H9 (cell line): Measurements from ENCODE around the gene RPRD2. TPM values are rescaled to one million over a fixed set of nuclear protein-coding genes. Genes with fewer than 3 reads are reported as not detected.

Experiments used
- DNase-seq: peaks from one replicate; pipeline ENCODE4 v3.0.0-alpha.2; 2017
- H2AFZ ChIP-seq: one replicate; pipeline ENCODE4 v1.6.1; 2013; ENCODE audit warnings: mild to moderate bottlenecking, low read length, control low read depth, moderate library complexity
- H2AK5ac ChIP-seq: 2 replicates; pipeline ENCODE4 v1.6.1; 2013; ENCODE audit warnings: low read length, control low read depth, mixed read lengths; ENCODE audit not compliant: insufficient read length
- H2BK120ac ChIP-seq: one replicate; pipeline ENCODE4 v1.6.1; 2013; ENCODE audit warnings: low read depth, mild to moderate bottlenecking, low read length, control low read depth, inconsistent platforms; ENCODE audit not compliant: poor library complexity, severe bottlenecking
- H2BK12ac ChIP-seq: 2 replicates; pipeline ENCODE4 v1.6.1; 2013; ENCODE audit warnings: low read length, control low read depth, mixed read lengths, low read depth; ENCODE audit not compliant: insufficient read length
- H2BK15ac ChIP-seq: 2 replicates; pipeline ENCODE4 v1.6.1; 2013; ENCODE audit warnings: low read depth, low read length, control low read depth
- H2BK20ac ChIP-seq: one replicate; pipeline ENCODE4 v1.6.1; 2013; ENCODE audit warnings: low read depth, mild to moderate bottlenecking, low read length, control low read depth, inconsistent platforms; ENCODE audit not compliant: poor library complexity, severe bottlenecking
- H2BK5ac ChIP-seq: 2 replicates; pipeline ENCODE4 v1.6.1; 2013; ENCODE audit warnings: low read length, control low read depth, mixed read lengths; ENCODE audit not compliant: insufficient read length
- H3K14ac ChIP-seq: 2 replicates; pipeline ENCODE4 v1.6.1; 2013; ENCODE audit warnings: low read length, control low read depth; ENCODE audit not compliant: insufficient read depth
- H3K18ac ChIP-seq: 2 replicates; pipeline ENCODE4 v1.6.1; 2013; ENCODE audit warnings: low read depth, mild to moderate bottlenecking, mixed read lengths, low read length, control low read depth; ENCODE audit not compliant: insufficient read length
- H3K23ac ChIP-seq: 2 replicates; pipeline ENCODE4 v1.6.1; 2013; ENCODE audit warnings: low read length, control low read depth, mixed read lengths, low read depth; ENCODE audit not compliant: insufficient read length
- H3K23me2 ChIP-seq: 2 replicates; pipeline ENCODE4 v1.6.1; 2013; ENCODE audit warnings: low read depth, mild to moderate bottlenecking, mixed read lengths, low read length, control low read depth; ENCODE audit not compliant: insufficient read length, poor library complexity, severe bottlenecking
- H3K27ac ChIP-seq: 2 replicates; pipeline ENCODE4 v1.5.1; 2013; ENCODE audit warnings: low read length, control low read depth, mixed read lengths, low read depth; ENCODE audit not compliant: insufficient read length
- H3K27me3 ChIP-seq: 2 replicates; pipeline ENCODE4 v1.6.1; 2013; ENCODE audit warnings: low read length, control low read depth, inconsistent platforms; ENCODE audit not compliant: insufficient read depth
- H3K4ac ChIP-seq: 2 replicates; pipeline ENCODE4 v1.6.1; 2013; ENCODE audit warnings: low read depth, mild to moderate bottlenecking, control low read depth, inconsistent platforms, low read length, moderate library complexity
- H3K4me1 ChIP-seq: 2 replicates; pipeline ENCODE4 v1.6.1; 2013; ENCODE audit warnings: low read length, control low read depth, inconsistent platforms; ENCODE audit not compliant: insufficient read depth
- H3K4me2 ChIP-seq: 2 replicates; pipeline ENCODE4 v1.6.1; 2013; ENCODE audit warnings: low read length, control low read depth, mixed read lengths; ENCODE audit not compliant: insufficient read length, insufficient read depth
- H3K56ac ChIP-seq: 2 replicates; pipeline ENCODE4 v1.6.1; 2013; ENCODE audit warnings: low read depth, mild to moderate bottlenecking, mixed read lengths, low read length, control low read depth; ENCODE audit not compliant: insufficient read length
- H3K79me1 ChIP-seq: 2 replicates; pipeline ENCODE4 v1.6.1; 2013; ENCODE audit warnings: low read depth, mild to moderate bottlenecking, moderate library complexity, low read length, control low read depth, inconsistent platforms; ENCODE audit not compliant: insufficient read depth, poor library complexity, severe bottlenecking
- H3K79me2 ChIP-seq: 2 replicates; pipeline ENCODE4 v1.6.1; 2013; ENCODE audit warnings: low read length, control low read depth, inconsistent platforms; ENCODE audit not compliant: insufficient read depth
- H3K9ac ChIP-seq: 2 replicates; pipeline ENCODE4 v1.6.1; 2013; ENCODE audit warnings: low read length, control low read depth, mixed read lengths; ENCODE audit not compliant: insufficient read length; ENCODE audit errors: extremely low read depth
- H3K9me3 ChIP-seq: one replicate; pipeline ENCODE4 v1.6.1; 2013; ENCODE audit warnings: low read depth, low read length, inconsistent platforms; ENCODE audit not compliant: control insufficient read depth
- H3T11ph ChIP-seq: one replicate; pipeline ENCODE4 v1.6.1; 2013; ENCODE audit warnings: mild to moderate bottlenecking, low read length, control low read depth, inconsistent platforms
- H4K20me1 ChIP-seq: one replicate; pipeline ENCODE4 v1.6.1; 2013; ENCODE audit not compliant: control insufficient read depth, insufficient read length, insufficient read depth
- H4K5ac ChIP-seq: 2 replicates; pipeline ENCODE4 v1.6.1; 2013; ENCODE audit warnings: low read depth, mild to moderate bottlenecking, mixed read lengths, low read length, control low read depth; ENCODE audit not compliant: insufficient read length
- H4K8ac ChIP-seq: replicated peaks from 2 replicates; pipeline ENCODE4 v1.6.1; 2013; ENCODE audit warnings: low read length, control low read depth, mixed read lengths, low read depth; ENCODE audit not compliant: insufficient read length
- H4K91ac ChIP-seq: 2 replicates; pipeline ENCODE4 v1.6.1; 2013; ENCODE audit warnings: low read depth, mild to moderate bottlenecking, moderate library complexity, mixed read lengths, low read length, control low read depth; ENCODE audit not compliant: insufficient read length
- H3K27ac Mint-ChIP-seq, 3 experiments: 2 replicates in 2 of 3; 3 replicates in 1 of 3; pipeline ENCODE4 v1.8.0; 2020 to 2021; ENCODE audit warnings: mixed read lengths in 3 of 3, mild to moderate bottlenecking in 1 of 3, moderate library complexity in 1 of 3
- H3K27me3 Mint-ChIP-seq: 2 replicates; pipeline ENCODE4 v1.8.0; 2021; ENCODE audit warnings: low read depth, mild to moderate bottlenecking, moderate library complexity, mixed read lengths
- H3K36me3 Mint-ChIP-seq, 3 experiments: 2 replicates in 2 of 3; 3 replicates in 1 of 3; pipeline ENCODE4 v1.8.0; 2020 to 2021; ENCODE audit warnings: low read depth in 3 of 3, mixed read lengths in 3 of 3; ENCODE audit not compliant: insufficient read depth in 1 of 3
- H3K4me1 Mint-ChIP-seq, 2 experiments: 2 replicates each; pipeline ENCODE4 v1.8.0; 2020; ENCODE audit warnings: mixed read lengths in 2 of 2
- H3K4me3 Mint-ChIP-seq, 2 experiments: 2 replicates in 1 of 2; 3 replicates in 1 of 2; pipeline ENCODE4 v1.8.0; 2020 to 2021; ENCODE audit warnings: mild to moderate bottlenecking in 2 of 2, mixed read lengths in 2 of 2, moderate library complexity in 1 of 2
- H3K9me3 Mint-ChIP-seq, 2 experiments: 2 replicates in 1 of 2; 3 replicates in 1 of 2; pipeline ENCODE4 v1.8.0; 2020; ENCODE audit warnings: mild to moderate bottlenecking in 2 of 2, mixed read lengths in 2 of 2, moderate library complexity in 1 of 2
- CTCF ChIP-seq: fragments of 200-600 bp; sonication (generic); conservative IDR thresholded peaks from 3 replicates; pipeline ENCODE4 v1.8.0; 2021; ENCODE audit warnings: antibody characterized with exemption, mild to moderate bottlenecking
- total RNA-seq: library from RNA; stranded (reverse); gene quantifications from 2 replicates; pipeline ENCODE4 v1.2.1, GENCODE V29; 2021

Gene RPRD2
- total RNA-seq, 1 experiment from 2014 or later: 39.0 TPM

- no peak overlapping the region for H4K5ac ChIP-seq
Observed at GRCh38 chr1:150376110-150376509, 12.2 kb downstream of the RPRD2 start.

More at GRCh38 chr1:150376110-150376509, 12.2 kb downstream of the RPRD2 start:
- Histone ChIP-seq H3K56ac (no peak overlapping the region), H2BK20ac (no peak overlapping the region), H4K91ac (no peak overlapping the region), H3T11ph (no peak overlapping the region), H3K18ac (no peak overlapping the region), H3K14ac (no peak overlapping the region), H2BK5ac (no peak overlapping the region), H3K9me3 (no peaks in the 10 kb centered on the region), H4K8ac (no peak overlapping the region), H2BK12ac (no peak overlapping the region), H3K27ac (no peak overlapping the region), H3K27me3 (no peaks in the 10 kb centered on the region), H3K4me1 (no peaks in the 10 kb centered on the region), H3K4ac (no peak overlapping the region), H3K79me1 (peaks cover 9% of the 10 kb centered on the region), H2BK15ac (no peak overlapping the region), H3K4me2 (no peak overlapping the region), H3K23ac (no peak overlapping the region), H2AFZ (no peak overlapping the region), H2AK5ac (no peak overlapping the region), H2BK120ac (no peak overlapping the region), H3K23me2 (no peaks in the 10 kb centered on the region), H3K9ac (no peak overlapping the region), H4K20me1 (no peaks in the 10 kb centered on the region), H3K79me2 (peaks cover 30% of the 10 kb centered on the region; the same call in 1 of the 2 replicates)
- Mint-ChIP-seq H3K4me3 (no peak overlapping the region), H3K27me3 (no peaks in the 10 kb centered on the region), H3K4me1 (peaks cover 23 to 24% of the 10 kb centered on the region in 2 experiments), H3K27ac (no peak overlapping the region; a peak in 1 of 7 replicates), H3K9me3 (no peaks in the 10 kb centered on the region), H3K36me3 (peaks cover 0 to 2% (median 0%) of the 10 kb centered on the region in 3 experiments; a peak in 3 of 7 replicates)
- TF ChIP-seq CTCF: no peak
- no peak for DNase-seq
